GM12874 (cell line): Measurements from ENCODE around the gene CDH1.

Experiments used
- TF ChIP-seq, protein P1 (sequence below): IDR thresholded peaks from 2 replicates; pipeline ENCODE4 v1.5.1; 2011; ENCODE audit warnings: low read depth, mild to moderate bottlenecking, control low read depth, low read length, moderate library complexity; ENCODE audit not compliant: insufficient read depth

Gene CDH1

DNA sequence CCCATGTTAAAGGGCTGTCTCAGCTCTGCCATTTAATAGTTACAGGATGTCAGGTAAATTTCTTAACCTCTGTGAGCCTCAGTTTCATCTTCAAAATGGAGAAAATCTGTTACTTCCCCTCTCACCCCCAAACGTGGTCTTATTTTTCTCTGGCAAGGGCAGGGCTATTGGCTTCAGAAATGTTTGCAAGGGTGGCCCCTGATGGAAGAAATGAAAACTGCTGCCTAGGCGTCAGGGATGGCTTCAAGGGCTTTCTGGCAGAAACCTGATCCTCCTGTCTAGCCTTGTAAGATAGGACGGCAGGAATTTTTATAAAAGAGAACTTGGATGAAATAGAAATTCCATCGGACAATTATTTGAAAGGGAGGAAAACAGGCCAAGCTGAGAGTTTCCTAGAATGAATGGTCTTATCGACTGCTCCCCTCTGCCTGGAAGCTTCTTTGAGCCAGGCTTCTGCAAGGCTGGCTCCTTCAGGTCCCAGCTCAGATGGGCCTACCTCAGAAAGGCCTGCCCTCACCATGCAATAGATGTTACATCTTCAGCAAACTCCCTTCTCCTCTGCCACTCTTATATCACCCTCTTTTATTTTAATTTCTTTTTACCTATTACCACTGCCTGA is 63.3 kb downstream of the CDH1 start:
- TF ChIP-seq, protein P1, sequence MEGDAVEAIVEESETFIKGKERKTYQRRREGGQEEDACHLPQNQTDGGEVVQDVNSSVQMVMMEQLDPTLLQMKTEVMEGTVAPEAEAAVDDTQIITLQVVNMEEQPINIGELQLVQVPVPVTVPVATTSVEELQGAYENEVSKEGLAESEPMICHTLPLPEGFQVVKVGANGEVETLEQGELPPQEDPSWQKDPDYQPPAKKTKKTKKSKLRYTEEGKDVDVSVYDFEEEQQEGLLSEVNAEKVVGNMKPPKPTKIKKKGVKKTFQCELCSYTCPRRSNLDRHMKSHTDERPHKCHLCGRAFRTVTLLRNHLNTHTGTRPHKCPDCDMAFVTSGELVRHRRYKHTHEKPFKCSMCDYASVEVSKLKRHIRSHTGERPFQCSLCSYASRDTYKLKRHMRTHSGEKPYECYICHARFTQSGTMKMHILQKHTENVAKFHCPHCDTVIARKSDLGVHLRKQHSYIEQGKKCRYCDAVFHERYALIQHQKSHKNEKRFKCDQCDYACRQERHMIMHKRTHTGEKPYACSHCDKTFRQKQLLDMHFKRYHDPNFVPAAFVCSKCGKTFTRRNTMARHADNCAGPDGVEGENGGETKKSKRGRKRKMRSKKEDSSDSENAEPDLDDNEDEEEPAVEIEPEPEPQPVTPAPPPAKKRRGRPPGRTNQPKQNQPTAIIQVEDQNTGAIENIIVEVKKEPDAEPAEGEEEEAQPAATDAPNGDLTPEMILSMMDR = peak; percentile 73

DNA sequence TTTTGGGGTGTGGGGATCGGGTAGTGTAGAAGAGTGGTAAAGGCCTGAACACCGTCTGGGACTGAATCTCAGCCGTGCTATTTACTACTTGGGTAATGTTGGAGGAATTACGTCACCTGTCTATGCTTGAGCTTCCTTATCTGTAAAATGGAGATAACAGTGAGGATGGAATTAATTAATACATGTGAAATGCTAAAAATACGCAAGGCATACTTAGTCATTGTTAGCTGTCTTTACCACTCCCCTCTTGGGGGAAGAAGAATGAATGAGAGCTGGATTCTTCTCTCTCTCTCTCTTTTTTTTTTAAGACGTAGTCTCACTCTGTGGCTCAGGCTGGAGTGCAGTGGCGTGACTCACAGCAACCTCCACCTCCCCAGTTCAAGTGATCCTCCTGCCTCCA is 65.1 kb downstream of the CDH1 start:
- TF ChIP-seq, protein P1 = no peak

DNA sequence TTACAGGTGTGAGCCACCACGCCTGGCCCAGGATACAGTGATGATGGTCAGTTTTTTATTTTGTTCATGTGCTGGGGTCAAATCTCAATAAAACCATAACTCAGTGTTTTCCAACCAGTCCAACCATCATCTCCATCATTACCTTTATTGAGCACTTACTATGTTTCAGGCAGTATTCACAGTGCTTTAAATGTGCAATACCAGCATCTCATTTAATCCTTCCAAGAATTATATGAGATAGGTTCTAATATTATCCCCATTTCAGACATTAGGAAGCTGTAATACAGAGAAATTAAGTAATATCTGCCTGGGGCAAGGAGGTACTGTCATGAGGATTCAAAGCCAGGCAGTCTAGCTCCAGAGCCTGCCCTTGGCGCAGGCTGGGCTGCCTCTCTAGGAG is 69.3 kb downstream of the CDH1 start:
- TF ChIP-seq, protein P1 = no peak

DNA sequence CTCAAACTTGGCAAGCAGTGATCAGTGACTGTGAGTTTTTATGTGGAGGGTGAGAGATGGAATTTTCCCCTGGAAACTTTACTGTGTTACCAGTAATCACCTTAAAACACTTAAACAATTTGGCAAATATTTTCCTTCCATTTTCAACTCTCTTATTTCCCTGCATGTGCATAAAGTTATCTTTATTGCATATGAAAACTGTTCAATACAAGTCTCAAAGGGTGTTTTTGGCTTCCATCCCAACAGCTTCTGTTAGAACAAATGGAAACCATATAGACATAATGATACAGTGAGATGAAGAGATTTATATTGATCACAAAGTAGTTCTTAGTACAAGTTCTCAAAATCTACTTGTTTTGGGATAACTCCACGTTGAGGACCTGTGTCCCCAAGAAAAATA is 69.9 kb downstream of the CDH1 start:
- TF ChIP-seq, protein P1 = no peak

DNA sequence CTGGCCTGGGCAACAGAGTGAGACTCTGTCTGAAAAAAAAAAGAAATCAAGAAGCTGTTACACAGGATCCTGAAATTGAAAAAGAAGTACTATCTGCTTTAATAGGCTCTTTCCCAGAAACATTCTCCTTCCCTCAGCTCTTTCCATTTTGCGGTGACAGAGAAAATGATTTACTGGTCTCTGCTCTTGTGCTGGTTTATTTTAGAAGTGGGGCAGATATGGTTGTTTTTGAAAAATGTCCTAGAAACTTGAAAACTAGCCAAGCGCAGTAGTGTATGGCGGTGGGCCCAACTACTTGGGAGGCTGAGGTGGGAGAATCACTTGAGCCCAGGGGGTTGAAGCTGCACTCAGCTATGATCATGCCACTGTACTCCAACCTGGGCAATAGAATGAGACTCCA is 77.4 kb downstream of the CDH1 start:
- TF ChIP-seq, protein P1 = no peak

DNA sequence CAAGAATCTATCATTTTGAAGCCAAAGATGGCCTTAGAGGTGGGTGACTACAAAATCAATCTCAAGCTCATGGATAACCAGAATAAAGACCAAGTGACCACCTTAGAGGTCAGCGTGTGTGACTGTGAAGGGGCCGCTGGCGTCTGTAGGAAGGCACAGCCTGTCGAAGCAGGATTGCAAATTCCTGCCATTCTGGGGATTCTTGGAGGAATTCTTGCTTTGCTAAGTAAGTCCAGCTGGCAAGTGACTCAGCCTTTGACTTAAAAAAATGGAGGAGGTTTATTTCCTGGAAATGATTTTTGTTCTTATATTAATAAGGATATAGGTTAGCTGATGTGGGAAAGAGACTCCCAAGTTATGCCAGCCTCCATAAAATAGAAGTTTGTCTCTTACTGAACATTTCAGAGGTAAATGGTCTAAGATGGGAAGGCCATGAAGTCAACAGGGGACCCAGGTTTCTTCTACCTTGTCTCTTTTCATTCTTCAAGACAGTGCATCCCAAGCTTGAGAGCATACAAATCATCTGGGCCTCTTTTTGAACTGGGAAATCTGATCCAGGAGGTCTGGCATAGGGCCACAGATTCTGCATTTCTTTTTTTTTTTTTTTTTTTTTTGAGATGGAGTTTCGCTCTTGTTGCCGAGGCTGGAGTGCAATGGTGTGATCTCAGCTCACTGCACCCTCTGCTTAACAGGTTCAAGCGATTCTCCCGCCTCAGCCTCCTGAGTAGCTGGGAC is 86.5 kb downstream of the CDH1 start:
- TF ChIP-seq, protein P1 = no peak

DNA sequence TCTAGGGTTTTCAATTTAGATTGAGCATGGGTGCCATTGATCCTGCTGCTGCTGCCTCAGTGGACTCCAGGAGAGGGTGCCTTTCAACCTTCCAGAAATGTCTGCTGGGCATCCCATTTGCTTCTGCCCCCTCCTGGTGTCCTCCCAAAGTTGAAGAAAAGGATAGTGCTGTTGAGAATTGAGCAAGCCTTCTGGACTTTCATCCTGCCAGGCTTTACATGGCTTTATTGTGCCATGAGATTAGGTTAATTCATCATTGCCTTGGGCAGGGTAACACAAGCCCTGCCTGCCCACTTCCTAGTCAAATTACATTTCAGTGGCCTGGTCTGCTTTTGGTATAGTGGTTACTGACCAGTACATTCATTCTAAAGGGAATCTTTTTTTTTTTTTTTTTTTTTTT is 88.3 kb downstream of the CDH1 start:
- TF ChIP-seq, protein P1 = no peak
